RWPE2 (cell line): Measurements from ENCODE around the gene EDNRA.

Experiments
- ATAC-seq: fragments of 200-7000 bp; cut with Tn5 transposase; 3 replicates; pipeline ENCODE4 v1.9.1; 2021; ENCODE audit warnings: low read depth
- DNase-seq: peaks from one replicate; pipeline ENCODE4 v3.0.0-alpha.2; 2020; ENCODE audit warnings: low spot score
- H3K27ac ChIP-seq: fragments of 450-650 bp; 2 replicates; pipeline ENCODE4 v1.5.1; 2017; ENCODE audit warnings: mild to moderate bottlenecking; ENCODE audit not compliant: poor library complexity, severe bottlenecking
- H3K27me3 ChIP-seq: fragments of 250-450 bp; sonication (Bioruptor Pico); 2 replicates; pipeline ENCODE4 v1.5.1; 2021; ENCODE audit warnings: mild to moderate bottlenecking, moderate library complexity; ENCODE audit not compliant: insufficient read depth, poor library complexity, severe bottlenecking
- H3K36me3 ChIP-seq: fragments of 250-450 bp; sonication (Bioruptor Pico); 2 replicates; pipeline ENCODE4 v1.5.1; 2020; ENCODE audit warnings: low read depth, mild to moderate bottlenecking, moderate library complexity
- H3K4me1 ChIP-seq: fragments of 250-450 bp; sonication (Bioruptor Pico); 2 replicates; pipeline ENCODE4 v1.5.1; 2021; ENCODE audit warnings: mild to moderate bottlenecking, moderate library complexity; ENCODE audit not compliant: insufficient read depth, poor library complexity, severe bottlenecking
- H3K4me3 ChIP-seq: fragments of 250-450 bp; sonication (Bioruptor Pico); 2 replicates; pipeline ENCODE4 v1.5.1; 2021; ENCODE audit warnings: mild to moderate bottlenecking, moderate library complexity; ENCODE audit not compliant: severe bottlenecking
- H3K9me3 ChIP-seq: fragments of 250-450 bp; sonication (Bioruptor Pico); 2 replicates; pipeline ENCODE4 v1.5.1; 2021; ENCODE audit warnings: mild to moderate bottlenecking, moderate library complexity; ENCODE audit not compliant: severe bottlenecking
- CTCF ChIP-seq: fragments of 450-650 bp; IDR thresholded peaks from one replicate; pipeline ENCODE4 v1.5.1; 2017; ENCODE audit warnings: mild to moderate bottlenecking, moderate library complexity; ENCODE audit not compliant: poor library complexity, severe bottlenecking

The EDNRA gene

GRCh38 chr4:147515220-147515936 lies 34.5 kb downstream of the EDNRA start:
- ATAC-seq (peak; percentile 72), DNase-seq (no peak)
- Histone ChIP-seq H3K4me1 (peaks cover 6% of the 10 kb centered on the region), H3K9me3 (no peaks in the 10 kb centered on the region), H3K36me3 (no peaks in the 10 kb centered on the region), H3K4me3 (no peak overlapping the region), H3K27ac (no peak overlapping the region), H3K27me3 (no peaks in the 10 kb centered on the region)
- no peak for TF ChIP-seq CTCF

- H3K27ac ChIP-seq: no peak overlapping the region
- no peaks in the 10 kb centered on the region for H3K36me3 ChIP-seq
- no peak for TF ChIP-seq CTCF
- no peak overlapping the region for H3K4me3 ChIP-seq
- H3K9me3 ChIP-seq: no peaks in the 10 kb centered on the region
- no peaks in the 10 kb centered on the region for H3K27me3 ChIP-seq
- ATAC-seq (no peak), DNase-seq (no peak)
- H3K4me1 ChIP-seq: peaks cover 6% of the 10 kb centered on the region
These were observed 35.2 kb downstream of the EDNRA start for GRCh38 chr4:147516133-147516532.

DNA sequence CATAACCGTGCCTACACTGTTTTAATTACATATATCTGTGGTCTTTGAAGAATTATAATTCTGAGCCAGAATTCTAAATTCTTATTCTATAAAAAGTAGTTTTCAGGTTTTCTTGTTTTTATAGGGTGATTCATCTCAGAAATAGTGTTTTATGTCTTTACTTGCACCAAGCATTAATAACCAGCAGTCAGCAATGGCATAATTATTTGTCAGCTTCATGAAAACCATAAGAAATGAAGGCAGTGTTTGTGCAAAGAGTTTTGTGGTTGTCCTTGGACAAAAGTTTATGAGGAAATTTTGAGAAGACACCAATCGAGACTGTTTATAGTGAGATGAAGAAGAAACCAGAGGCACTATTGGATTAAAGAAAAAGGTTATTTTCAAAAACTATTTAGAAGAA lies 37.2 kb downstream of the EDNRA start:
- H3K9me3 ChIP-seq: no peaks in the 10 kb centered on the region
- DNase-seq (no peak), ATAC-seq (no peak)
- H3K4me3 ChIP-seq: no peak overlapping the region
- H3K4me1 ChIP-seq: peaks cover 6% of the 10 kb centered on the region
- no peak for TF ChIP-seq CTCF
- H3K36me3 ChIP-seq: no peaks in the 10 kb centered on the region
- no peak overlapping the region for H3K27ac ChIP-seq
- H3K27me3 ChIP-seq: no peaks in the 10 kb centered on the region

DNA sequence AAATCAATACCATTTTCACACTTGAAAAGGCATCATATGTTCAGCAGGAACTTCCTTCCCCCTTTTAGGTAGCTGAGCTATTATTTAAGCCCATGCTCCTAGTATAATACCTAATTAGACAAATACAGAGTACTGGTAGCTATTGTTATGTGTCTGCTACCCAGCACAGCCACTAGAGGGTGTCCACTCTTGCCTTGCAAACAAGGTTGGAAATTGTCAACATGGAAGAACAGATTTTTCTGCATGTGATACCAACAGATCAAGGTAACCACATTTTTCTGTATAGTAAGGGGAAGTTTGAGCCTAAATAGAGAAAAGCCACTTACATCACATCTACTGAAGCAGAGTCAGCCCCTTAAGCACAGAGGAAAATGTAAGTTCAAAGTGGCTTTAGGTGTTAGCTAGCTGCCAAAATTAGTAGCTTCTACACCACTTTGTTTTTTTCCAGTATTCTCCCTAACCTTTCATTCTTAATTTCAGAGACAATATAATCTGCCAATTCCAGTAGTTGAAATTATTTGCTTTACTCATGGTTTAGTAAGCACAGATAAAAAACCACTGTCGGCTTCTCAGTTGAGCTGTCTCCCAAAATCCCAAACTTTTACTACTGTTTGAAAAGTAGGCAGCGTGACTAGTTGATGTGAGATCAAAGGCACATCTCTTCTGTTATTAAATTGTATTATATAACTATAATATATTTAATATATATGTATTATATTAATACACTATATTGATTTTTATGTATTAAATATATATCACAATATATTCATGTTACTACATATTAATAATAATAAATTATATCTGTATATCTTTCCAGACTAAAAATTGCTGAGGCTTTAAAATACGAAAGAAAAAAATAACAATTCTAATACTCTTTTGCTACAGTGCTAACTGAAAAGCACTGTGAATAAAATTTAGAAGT lies 38.2 kb downstream of the EDNRA start:
- peak; percentile 79 for ATAC-seq
- Histone ChIP-seq H3K27ac (no peak overlapping the region), H3K36me3 (no peaks in the 10 kb centered on the region), H3K27me3 (no peaks in the 10 kb centered on the region), H3K4me1 (peaks cover 6% of the 10 kb centered on the region), H3K9me3 (no peaks in the 10 kb centered on the region), H3K4me3 (no peak overlapping the region)
- peak; percentile 95 for TF ChIP-seq CTCF
- no peak for DNase-seq
